Hypothalamus (tissue), 51 donors: ENCODE results near the gene TLL1.

Experiments used
- DNase-seq, 51 donors: peaks; one replicate each; lab custom pipeline; 2025; lab: John Stamatoyannopoulos, UW

TLL1 gene

GRCh38 chr4:166042510-166043055 is 169.5 kb downstream of the TLL1 start:
- no peak for DNase-seq

- DNase-seq = no peak
These were observed 170.8 kb downstream of the TLL1 start for GRCh38 chr4:166043801-166044200.

- DNase-seq = no peak
These were observed 171.8 kb downstream of the TLL1 start for GRCh38 chr4:166044871-166045270.

GRCh38 chr4:166045457-166045856 is 172.4 kb downstream of the TLL1 start:
- no peak for DNase-seq

- DNase-seq = no peak
These were observed 176.0 kb downstream of the TLL1 start for GRCh38 chr4:166049036-166049435.

- DNase-seq = no peak
These were observed 191.7 kb downstream of the TLL1 start for GRCh38 chr4:166064721-166065120.

GRCh38 chr4:166065324-166065723 is 192.3 kb downstream of the TLL1 start:
- DNase-seq = no peak

GRCh38 chr4:166066936-166067335 is 193.9 kb downstream of the TLL1 start:
- no peak for DNase-seq

GRCh38 chr4:166067915-166068314 is 194.9 kb downstream of the TLL1 start:
- no peak for DNase-seq

GRCh38 chr4:166073783-166074182 is 200.7 kb downstream of the TLL1 start:
- no peak for DNase-seq

GRCh38 chr4:166075599-166075998 is 202.6 kb downstream of the TLL1 start:
- DNase-seq = no peak

GRCh38 chr4:166077782-166078181 is 204.7 kb downstream of the TLL1 start:
- DNase-seq = no peak

- DNase-seq = no peak
These were observed 205.3 kb downstream of the TLL1 start for GRCh38 chr4:166078383-166078782.

GRCh38 chr4:166078955-166079354 is 205.9 kb downstream of the TLL1 start:
- no peak for DNase-seq

GRCh38 chr4:166087569-166087968 is 214.5 kb downstream of the TLL1 start:
- no peak for DNase-seq

GRCh38 chr4:166088576-166088975 is 215.5 kb downstream of the TLL1 start:
- no peak for DNase-seq

- DNase-seq = no peak
These were observed 218.1 kb downstream of the TLL1 start for GRCh38 chr4:166091146-166091545.

- DNase-seq = peak in 2 of 51 donors; percentile 0 to 3
These were observed 219.0 kb downstream of the TLL1 start for GRCh38 chr4:166091912-166092510.

GRCh38 chr4:166092797-166093290 is 219.8 kb downstream of the TLL1 start:
- DNase-seq = no peak

- no peak for DNase-seq
These were observed 231.6 kb downstream of the TLL1 start for GRCh38 chr4:166104623-166105022.

GRCh38 chr4:166121897-166122296 is 248.9 kb downstream of the TLL1 start:
- no peak for DNase-seq

- DNase-seq = no peak
These were observed 250.5 kb downstream of the TLL1 start for GRCh38 chr4:166123546-166123945.

GRCh38 chr4:166128403-166128802 is 255.4 kb downstream of the TLL1 start:
- DNase-seq = no peak
